ENCODE results near the gene KCNN3.

The KCNN3 gene

DNA sequence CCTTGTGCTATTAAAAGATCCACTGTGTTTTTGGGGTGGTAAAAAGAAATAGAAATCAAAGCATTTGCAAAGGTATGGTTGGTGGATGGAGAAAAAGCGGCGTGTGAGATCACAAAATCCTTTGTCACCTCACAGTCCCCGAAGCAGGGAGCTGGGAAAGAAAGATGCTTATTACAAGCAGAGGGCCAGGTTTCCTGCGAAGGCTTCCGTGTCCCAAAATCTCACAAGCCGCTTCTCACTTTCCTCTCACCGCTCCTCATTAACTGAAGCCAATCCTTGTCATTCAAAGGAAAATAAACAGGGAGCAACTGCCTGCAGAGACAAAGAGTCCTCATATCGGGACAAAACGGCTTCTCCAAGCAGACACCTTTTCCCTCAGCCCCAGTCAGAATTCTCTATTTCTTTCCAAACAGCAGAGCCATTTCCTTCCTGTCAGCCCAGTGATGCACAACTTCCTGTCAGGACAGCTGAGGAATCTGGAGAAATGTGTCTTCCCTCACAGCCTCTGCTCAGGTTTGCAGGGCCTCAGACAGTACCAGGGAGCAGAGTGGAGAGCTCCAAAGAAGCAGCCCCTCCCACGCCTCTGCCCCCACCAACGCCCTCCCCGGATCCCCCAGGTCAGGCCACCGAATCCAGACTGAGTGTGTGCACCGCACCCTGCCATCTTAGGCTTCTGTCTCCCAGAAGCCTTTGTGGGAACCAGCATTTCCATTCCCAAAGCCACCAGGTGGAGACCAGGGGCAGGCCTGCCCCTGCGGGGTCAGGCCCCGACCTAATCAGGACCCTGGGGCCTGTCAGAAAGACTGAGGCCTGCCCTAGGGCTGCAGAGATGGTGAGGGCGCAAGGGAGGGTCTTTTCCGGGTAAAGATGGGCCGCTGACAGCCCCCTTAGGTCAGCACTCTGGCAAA is 29.6 kb downstream of the KCNN3 start:
- DNase-seq, result no peak

DNA sequence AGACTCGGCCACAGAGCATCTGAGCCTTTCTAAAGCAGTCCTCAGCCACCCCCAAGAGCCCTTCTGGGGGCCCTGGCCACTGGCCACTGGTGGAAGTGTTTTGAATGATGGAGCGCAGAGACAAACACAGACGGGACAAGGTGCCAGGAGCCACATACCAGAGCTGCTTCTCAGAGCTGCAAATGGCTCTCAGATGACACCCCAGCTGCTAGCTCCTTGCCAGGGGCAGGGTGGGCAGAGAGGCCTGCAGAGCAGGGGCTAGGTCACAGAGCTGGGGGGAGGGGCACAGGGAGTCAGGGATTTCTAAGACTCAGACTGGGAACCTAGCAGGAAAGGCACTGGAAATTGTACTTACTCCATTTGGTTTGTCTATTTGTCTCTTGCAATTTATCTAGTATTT is 30.4 kb downstream of the KCNN3 start:
- no peak for DNase-seq

DNA sequence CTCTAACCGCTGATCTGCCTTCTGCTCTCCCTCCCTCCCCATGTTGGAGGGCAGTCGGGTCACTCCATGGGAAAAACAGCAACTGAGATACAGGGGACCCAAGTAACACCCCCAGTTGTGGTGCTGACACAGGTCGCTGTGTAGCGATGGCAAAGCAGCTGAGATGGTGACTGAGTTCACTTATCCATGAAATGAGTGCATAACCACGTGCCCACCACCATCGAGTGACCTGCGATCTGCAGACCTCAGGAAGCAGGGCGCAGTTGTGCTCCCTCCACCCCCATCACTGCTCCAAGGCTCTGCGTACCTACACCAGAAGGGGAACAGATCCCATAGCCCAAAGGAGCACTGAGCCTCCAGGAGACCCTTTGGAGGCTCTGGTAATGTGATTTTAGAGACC is 31.1 kb downstream of the KCNN3 start:
- DNase-seq, result no peak

DNA sequence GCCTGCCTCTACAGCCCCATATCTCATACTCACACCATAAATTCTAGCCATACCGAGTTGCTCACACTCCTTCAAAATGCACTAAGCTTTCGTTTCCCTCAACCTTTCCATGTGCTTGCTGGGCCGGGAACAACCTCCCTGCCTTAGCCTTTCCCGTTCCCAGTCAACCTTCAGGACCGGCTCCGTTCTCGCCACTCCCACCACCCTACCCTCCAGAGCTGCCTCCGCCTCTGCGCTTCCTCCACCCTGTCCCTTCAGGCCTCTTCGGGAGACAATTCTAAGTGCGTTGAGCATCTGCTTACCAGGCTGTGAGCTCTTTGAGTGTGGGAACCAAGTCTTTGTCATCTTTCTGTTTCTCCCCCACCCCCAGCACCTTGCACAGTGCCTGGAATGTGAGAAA is 31.6 kb downstream of the KCNN3 start:
- no peak for DNase-seq

DNA sequence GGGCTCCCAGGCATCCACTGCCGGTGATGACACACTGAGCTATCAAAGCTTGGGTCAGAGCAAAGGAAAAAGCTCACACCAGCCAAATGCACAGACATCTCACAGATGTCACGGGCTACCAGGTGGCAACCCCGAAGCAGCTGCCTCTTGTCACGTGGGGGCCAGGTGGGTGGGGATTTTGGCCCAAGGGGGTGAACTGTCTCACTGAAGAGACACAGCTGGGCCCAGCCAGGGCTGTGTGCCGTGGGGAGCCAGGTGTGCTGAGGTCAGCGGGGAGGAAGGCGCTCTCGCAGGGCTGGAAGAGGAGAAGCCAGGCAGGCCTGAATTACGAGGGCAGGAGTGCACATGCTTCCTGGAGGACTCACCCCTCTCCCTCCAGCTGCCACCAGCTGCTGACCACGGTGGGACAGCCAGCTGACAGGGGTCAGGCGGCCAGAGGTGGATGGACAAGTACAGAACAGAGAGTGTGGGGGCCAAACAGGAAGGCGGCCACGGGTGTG is 32.4 kb downstream of the KCNN3 start:
- no peak for DNase-seq

DNA sequence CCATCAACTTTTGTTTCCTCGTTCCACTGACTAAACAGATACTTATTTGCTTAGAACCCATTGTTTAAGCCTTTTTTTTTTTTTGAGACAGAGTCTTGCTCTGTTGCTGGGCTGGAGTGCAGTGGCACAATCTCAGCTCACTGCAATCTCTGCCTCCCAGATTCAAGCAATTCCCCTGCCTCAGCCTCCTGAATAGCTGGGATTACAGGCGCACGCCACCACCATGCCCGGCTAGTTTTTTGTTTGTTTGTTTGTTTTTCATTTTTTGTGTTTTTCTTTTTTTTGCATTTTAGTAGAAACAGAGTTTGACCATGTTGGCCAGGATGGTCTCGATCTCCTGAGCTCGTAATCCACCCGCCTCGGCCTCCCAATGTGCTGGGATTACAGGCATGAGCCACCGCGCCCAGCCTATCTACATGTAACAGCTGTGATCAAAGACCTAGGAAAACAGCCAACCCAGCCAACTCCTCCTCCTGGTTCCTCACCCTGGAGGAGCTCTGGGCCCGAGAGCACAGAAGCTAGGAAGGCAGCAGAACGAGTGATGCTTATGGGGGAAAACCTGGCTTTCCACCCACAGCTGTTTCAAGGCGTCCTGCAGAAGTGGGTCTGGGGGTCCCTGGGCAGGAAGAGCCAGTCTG is 32.9 kb downstream of the KCNN3 start:
- DNase-seq, result no peak

DNA sequence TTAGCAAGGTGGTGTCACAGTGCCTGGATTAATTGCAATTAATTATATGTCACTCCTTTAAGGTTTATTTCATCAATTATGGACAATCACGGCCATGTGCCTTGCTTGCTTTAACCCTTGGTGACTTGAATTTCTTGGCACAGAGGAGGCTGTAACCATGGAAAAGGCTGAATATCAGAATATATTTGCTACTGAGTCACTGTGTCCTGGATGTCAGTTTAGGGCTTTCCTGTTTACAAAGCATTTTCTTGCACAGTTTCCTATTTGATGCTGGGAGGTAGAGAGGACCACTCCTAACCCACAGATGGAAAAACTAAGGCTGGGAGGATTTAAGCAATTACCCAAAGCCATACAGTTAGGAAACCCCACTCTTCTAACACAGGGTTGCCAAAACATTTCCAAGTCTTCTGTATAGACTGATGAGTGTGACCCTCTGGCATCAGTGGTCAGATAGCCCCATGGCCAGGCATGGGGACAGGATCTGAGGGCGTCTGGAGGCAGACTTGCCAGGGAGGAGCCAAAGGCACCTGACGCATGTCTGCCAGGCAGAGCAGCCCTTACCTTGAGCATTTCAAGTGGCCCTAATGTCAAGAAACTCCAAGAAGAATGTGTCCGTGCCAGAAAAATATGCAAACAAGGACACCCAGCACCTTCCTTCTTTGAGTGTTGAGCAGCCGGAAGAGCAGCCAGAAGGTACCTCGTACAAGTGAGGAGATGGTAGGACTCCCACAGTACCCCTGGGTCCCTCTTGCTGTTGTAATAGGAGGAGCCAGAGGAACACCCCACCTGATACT is 34.4 kb downstream of the KCNN3 start:
- DNase-seq, result no peak

DNA sequence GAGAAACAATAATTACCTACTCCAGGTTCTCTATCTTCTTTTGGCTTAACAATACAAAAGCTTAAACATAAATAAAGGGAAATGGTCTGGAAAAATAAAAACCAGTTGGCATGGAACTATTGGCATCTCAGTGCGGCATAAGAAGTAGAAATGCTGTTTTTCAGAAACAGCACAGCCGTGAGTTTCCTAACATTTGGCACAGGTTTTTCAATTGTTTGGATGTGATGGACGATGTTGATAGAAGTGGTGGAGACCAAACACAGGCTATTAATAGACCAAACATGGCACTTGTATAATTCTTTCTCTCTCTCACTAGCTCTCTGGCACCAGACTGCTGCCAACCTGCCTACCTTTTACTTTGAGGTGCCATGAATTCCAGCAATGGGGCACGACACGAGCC is 36.2 kb downstream of the KCNN3 start:
- DNase-seq, result no peak

DNA sequence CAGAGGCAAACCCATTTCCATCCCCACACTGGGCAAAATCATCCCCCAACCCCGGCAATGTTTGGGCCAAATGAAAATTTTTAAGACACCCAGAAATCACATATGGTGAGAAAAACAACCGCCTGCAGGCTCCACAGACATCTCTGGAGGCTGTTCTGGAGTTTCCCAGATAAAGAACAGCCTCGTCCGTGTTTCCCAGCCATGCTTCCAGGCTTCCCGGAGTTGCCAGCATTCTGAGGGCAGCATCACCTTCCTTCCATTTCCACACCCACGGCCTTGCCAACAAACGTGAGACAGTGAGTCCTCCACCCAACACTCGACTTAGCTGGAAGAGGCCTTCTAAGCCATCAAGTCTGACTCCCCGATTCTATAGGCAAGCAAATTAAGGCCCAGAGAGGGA is 36.9 kb downstream of the KCNN3 start:
- DNase-seq, result no peak

DNA sequence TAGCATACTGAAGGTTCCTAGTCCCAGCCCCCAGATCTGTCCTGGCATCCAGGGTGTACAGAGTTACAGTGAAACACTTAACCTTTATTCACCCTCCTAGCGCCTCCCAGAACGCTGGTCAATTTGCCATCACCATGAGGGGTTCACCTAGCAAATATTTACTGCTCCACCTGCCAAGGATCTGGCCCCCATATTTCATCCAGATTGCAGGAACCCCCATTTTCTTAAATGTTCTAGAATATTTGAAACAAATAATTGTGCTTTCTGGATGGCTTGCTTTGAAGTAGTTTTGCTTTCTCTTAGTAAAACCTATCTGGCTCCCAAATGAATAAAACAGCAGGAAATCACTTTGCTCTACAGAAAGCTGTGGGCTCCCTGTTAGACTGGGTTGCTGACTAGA is 37.7 kb downstream of the KCNN3 start:
- DNase-seq, result no peak

DNA sequence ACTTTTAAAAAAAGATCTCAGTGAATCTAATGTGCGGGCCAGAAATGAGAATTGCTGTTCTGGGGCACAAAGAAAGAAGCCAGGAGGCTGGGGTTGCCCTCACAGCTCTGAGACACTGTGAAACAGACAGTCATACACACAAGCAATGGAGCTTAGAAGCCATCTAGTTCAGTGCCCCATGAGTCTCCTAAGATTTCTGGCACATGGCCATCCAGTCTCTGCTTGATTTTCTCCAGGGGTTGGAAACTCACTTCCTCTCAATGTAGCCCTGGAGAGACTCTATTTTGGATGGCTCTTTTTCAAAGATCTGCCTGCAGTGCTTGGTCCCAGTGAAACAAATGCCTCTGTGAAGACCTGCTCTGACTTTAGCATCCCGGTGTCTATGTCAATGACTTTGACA is 38.6 kb downstream of the KCNN3 start:
- no peak for DNase-seq

DNA sequence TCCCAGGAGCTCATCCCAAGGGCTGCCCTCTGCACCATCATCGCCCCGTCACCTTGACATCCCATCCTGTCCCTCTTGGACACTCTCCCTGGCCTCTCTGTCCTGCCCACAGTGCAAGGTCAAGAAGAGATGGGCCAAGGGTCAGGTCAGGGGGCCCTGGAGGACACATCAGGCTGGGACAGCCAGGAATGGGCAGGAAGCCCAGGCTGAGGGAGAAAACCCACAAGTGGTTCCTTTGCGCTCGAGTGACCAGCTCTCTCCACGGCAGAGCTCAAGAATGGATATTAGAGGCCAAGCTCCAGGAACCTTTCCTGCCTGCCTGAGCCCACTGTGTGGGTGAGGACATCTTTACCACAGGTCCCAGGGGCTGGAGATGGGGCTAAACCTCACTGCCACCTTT is 41.0 kb downstream of the KCNN3 start:
- no peak for DNase-seq

DNA sequence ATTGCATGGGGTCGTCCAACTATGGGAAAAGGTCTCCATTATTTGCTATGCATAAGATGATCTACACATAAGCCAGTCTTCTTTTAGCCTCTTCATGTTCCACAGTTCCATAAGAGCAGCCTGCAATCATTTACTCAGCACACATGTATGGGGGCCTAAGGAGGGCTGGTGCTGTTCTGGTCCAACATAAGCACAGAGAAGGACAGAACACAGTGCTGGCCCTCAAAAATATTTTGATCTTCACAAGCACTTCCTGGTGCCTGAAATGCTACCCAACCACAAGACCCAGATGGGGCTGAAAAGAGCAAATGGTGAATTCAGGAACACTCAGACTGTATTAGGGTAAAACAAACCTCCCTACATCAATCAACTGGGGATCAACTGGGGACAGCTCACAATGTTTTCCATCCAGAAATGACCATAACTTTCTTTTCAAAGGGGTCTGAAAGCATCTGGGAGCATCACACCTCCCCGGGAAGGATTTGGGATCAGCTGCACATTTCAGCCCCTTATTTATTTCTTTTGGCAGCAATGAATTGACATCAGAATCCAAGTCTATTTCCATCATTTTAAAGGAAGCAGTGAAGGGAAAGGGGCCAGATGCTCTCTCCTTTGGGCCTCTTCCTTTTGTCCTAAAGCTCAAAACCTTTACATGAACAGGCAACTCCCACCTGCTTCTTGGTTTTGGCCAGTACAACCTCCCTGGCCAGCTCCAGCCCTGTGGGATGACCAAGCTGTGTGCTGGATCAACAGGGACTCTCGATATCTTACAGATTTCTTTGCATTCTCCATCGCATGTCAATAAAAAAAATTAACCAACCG is 45.7 kb downstream of the KCNN3 start:
- DNase-seq, result no peak

DNA sequence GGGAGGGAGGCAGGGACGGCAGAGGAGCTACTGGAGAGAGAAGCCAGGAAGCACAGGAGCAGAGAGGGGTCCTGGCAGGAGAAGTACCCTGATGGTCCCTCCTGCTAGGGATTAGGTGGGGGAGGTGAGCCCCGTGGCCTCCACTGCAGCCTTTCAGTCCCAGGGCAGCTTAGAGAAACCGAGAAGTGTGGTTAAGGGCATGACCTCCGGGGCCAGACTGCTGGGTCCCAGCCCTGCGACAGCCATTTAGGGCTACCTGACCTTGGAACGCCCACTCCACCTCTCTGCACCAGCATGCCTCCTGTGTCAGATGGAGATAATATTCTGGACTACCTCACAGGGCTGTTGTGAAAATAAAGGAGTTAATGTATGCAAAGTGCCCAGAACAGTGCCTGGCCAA is 47.4 kb downstream of the KCNN3 start:
- no peak for DNase-seq

DNA sequence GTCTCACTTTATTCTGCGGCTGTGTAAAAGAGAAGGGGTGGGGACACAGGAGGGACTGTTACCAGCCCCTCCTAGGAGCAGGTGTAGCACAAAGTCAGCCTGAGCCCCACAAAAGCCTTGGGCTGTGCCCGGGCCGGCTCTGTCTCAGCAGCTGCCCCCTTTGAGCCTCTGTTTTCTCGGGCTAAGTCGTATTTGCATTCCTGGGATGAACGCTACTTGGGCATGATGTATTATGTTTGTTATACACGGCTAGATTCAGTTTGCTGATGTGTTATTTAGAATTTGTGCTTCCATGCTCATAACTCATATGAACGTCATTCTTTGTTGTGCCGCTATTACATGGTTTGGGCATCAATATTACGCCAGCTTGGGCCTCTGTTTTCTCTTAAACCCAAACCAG is 47.8 kb downstream of the KCNN3 start:
- no peak for DNase-seq

DNA sequence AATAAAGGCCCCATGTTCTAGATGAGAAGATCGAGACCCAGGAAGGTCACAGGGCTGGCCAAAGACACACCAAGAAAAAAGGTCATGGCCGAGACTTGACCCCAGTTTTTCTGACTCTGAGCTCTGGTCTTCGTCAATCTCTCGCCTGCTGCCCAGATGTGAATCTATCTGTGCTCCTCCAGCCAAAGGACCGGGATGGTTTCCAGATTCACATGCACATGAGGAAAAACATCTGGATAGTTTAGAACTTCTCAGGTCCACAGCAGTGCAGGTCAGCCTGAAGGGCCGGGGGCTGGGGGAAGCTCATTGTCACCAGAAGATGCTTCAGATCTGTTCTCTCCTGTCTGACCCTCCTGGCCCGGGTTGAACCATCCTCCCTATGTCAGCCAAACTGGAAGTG is 49.0 kb downstream of the KCNN3 start:
- no peak for DNase-seq

DNA sequence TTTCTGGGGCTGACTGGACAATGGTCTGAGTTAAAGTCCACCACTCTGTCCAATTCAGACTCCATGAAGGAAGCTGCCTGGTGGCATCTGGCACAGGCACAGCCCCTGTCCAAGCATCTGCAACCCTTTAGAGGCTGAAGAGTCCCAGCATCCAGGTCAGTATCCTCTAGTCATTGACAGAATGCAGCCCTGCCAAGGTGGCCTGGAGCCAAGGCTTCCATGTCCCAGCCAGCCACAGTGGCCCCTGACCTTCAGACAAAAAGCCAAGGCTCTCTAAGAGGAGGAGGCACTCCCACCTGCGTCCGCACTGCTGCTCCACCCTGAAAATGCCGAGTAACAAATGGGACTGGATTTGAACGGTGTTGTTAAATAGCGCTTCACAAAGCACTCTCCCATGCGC is 49.4 kb downstream of the KCNN3 start:
- DNase-seq, result no peak

DNA sequence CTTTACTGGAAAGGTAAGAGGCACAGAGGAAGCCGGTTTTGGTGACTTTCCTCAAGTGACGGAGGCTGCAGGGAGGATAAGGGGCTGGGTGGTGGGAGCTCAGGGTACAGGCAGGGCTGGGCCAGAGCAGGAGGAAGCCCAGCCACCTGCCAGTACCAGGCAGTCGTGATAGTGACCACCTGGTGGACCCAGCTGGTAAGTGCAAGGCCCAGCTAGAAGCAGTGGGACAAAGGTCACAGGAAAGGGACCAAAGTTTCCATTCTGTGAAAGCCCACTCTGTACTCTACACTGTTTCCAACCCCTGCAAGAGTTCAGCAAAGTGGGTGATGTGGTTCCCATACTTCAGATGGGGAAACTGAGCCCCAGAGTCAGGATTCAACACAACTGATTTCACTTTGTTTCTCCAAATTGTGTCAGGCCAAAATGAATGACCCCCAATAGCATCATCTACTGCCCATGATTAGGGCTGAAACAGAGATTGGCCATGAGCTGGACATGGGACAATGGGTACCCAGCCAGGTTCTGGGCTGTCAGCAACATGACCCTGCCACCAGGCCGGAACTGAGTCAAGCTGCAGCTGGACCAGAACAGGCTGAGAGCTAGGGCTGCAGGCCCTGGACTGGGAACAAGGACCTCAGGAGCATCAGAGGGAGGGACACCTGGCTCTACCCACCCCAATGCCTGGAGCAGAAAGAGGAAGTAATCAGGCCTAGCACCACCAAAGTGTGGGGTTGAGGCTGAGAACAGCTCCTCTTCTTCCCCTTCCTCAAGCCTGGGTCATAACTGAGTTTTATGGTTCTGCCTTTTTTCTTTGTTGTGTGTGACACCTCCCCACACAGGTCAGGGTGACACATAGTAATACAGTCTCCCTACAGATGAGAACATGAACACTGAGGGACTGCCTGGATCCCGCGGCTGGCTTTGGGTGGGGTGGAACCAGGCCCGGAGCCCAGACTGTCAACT is 50.2 kb downstream of the KCNN3 start:
- DNase-seq, result no peak

DNA sequence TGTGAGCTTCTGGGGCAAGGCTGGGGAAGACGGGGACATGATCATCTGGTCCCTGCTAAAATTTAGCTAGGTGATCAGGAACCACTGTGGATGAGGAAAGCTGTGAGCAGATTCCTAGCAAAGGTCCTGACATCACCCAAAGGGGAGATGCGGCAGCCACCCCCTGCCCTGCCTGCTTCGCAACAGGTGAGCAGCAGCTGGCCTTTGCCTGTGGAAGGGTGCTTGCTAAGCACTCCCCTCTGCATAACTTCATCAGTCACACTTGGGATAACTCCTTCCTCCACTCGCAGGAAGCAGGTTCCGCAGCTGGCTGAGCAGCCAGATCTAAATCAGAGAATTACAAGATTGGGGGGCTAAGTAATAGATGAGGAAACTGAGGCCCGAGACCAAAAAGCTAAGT is 51.2 kb downstream of the KCNN3 start:
- no peak for DNase-seq

DNA sequence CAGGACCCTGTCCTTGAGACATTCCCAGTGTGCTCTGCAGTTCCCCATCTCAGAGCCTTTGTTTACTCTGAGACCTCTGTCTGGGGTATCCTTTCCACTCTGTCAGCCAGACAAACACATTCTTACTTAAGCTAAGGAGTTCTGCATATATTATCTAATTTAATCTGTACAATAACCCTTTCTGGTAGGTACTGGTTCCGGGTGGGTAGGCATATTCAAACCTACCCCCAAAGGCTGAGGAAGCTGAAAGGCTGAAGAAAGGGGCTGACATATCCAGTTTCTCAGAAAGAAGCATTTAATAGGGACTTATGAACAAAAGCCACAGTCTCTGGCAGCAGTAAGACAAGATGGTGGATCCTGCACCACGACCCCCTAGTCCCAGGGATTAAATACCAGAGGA is 53.1 kb downstream of the KCNN3 start:
- DNase-seq, result no peak

DNA sequence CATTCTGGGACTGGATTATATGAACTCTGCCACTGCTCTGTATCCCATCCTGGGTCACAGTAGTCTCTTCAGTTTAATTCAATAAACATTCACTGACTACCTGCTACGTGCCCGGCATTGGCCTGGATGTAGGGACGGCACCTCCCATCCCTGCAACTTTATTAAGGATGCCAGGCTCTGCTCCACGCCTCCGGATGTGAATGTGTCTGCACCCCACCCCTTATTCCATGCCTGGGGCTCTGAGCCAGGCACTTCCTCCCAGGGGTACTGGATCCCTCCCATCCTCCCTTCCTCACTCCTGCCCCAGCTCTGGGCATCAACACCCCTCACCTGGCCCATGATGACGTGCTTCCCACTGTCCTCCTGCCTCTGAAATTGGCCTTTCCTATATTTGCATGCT is 53.7 kb downstream of the KCNN3 start:
- no peak for DNase-seq

All from NCI-H1048 (cell line).